ENCODE data around the gene MAGI1.
"Not testable (repeated sequence)": the region's sequence is repeated elsewhere in the genome, so short reads cannot be mapped to it uniquely, and the experiment has no call there.

Gene MAGI1

GRCh38 chr3:65557899-65558564, 480.7 kb downstream of the MAGI1 start:
- DNase-seq (ENCODE audit: low read depth in 1 of 2, low spot score in 1 of 2), result no peak
- in situ Hi-C loops (cut with HindIII; ENCODE audit: low pct_unique_long_range_greater_than_20kb, low sequenced_read_pairs), result no loop called here

DNA sequence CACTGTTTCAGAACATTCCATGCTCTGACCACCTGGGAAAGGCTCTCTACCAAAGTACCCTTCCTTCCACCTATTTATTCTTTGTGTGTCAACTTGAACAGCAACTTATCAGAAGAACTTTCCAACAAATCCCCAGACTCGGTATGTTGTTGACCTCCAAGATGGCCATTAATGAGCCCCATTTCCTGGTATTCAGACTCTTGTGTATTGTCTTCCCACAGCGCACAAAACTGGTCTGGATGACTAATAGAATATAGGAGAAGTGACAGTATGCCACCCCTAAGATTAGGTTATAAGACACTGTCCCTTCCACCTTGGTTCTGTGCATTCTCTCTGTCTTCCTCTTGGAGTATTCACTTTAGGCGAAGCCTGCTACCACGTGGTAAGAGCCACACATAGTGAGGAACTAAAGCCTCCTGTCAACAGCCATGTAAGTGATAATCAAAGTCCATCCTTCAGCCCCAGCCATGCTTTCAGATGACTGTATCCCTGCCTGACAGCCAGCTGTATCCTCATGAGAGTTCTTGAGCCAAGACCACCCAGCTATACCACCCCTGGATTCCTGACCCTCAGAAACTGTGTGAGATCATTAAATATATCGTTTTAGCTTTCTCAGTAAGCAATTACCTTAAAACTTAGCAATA, 481.7 kb downstream of the MAGI1 start:
- DNase-seq (ENCODE audit: low read depth in 1 of 2, low spot score in 1 of 2), result no peak
- TF ChIP-seq JUND (IDR thresholded peaks at IDR 0.05; ENCODE audit: low read depth), result no peak
- in situ Hi-C loops (cut with HindIII; ENCODE audit: low pct_unique_long_range_greater_than_20kb, low sequenced_read_pairs), result no loop called here

More at GRCh38 chr3:65557899-65558564, 480.7 kb downstream of the MAGI1 start:
- no peak for TF ChIP-seq JUND (IDR thresholded peaks at IDR 0.05; ENCODE audit: low read depth)

GRCh38 chr3:65552434-65552833, 486.3 kb downstream of the MAGI1 start:
- in situ Hi-C loops (cut with HindIII; ENCODE audit: low pct_unique_long_range_greater_than_20kb, low sequenced_read_pairs), result no loop called here
- no peak for DNase-seq (ENCODE audit: low read depth in 1 of 2, low spot score in 1 of 2)
- TF ChIP-seq JUND (IDR thresholded peaks at IDR 0.05; ENCODE audit: low read depth), result no peak

- DNase-seq (ENCODE audit: low read depth in 1 of 2, low spot score in 1 of 2), result no peak
- in situ Hi-C loops (cut with HindIII; ENCODE audit: low pct_unique_long_range_greater_than_20kb, low sequenced_read_pairs), result no loop called here
- no peak for TF ChIP-seq JUND (IDR thresholded peaks at IDR 0.05; ENCODE audit: low read depth)
Observed at GRCh38 chr3:65551945-65552344, 486.8 kb downstream of the MAGI1 start.

- in situ Hi-C loops (cut with HindIII; ENCODE audit: low pct_unique_long_range_greater_than_20kb, low sequenced_read_pairs), result no loop called here
- TF ChIP-seq JUND (IDR thresholded peaks at IDR 0.05; ENCODE audit: low read depth), result no peak
- no peak for DNase-seq (ENCODE audit: low read depth in 1 of 2, low spot score in 1 of 2)
Observed at GRCh38 chr3:65550137-65550536, 488.6 kb downstream of the MAGI1 start.

DNA sequence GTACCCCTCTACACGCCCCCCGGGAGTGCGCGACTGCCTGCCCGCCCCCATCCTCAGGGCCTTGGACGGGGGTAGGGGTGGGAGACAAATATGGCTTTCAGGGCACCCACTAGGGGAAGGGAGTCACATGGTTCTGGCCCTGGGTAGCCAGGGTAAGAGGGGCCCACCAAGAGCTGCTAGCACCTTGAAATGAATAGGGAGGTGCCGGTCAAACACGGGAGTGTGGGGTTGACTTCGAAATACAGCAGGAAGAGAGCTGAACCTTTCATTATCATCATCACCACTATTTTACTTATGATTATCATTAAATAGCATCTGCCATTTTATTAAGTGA, 489.1 kb downstream of the MAGI1 start:
- TF ChIP-seq JUND (IDR thresholded peaks at IDR 0.05; ENCODE audit: low read depth), result no peak
- no peak for DNase-seq (ENCODE audit: low read depth in 1 of 2, low spot score in 1 of 2)
- in situ Hi-C loops (cut with HindIII; ENCODE audit: low pct_unique_long_range_greater_than_20kb, low sequenced_read_pairs), result no loop called here

DNA sequence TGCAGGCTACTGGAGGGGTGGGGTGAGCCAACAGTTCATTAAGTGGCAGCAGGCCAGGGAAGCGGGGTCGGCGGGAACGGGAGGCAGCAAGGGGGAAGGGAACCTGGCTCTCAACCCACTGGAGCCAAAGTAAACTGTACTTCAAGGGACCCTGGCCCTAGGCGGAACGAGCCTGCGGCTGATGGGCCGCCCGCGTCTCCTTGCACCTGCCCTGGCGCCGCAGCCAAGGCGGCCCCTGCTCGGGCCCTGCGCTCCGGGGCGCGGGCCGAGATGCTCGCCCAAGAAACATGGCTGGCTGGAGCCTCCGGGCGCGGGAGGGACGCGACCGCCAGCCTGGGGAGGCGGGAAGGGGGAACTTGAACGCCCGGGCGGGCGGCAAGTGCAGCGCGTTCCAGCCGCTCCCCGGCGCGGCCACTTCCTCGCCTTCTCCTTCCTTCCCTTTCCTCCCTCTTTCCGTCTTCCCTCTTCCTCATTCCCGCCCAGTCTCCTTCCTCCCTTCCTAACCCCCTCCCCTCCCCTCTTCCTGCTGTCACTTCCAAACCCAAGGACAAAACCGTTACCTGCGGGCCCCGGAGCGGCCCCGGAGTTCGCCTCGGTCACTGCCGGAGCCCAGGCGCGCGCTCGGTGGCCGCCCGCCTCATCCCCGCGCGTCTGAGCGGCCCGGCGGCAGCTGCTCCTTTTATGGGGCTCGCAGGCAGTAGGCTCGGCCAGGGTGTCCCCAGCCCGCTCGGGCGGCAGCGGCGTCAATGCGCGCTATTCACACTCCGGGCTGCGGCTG, 489.7 kb downstream of the MAGI1 start:
- in situ Hi-C loops (cut with HindIII; ENCODE audit: low pct_unique_long_range_greater_than_20kb, low sequenced_read_pairs), result no loop called here
- TF ChIP-seq JUND (IDR thresholded peaks at IDR 0.05; ENCODE audit: low read depth), result no peak
- DNase-seq (ENCODE audit: low read depth in 1 of 2, low spot score in 1 of 2), result peak in 1 of 2 experiments; percentile 10

- no peak for DNase-seq (ENCODE audit: low read depth in 1 of 2, low spot score in 1 of 2)
- no peak for TF ChIP-seq JUND (IDR thresholded peaks at IDR 0.05; ENCODE audit: low read depth)
- in situ Hi-C loops (cut with HindIII; ENCODE audit: low pct_unique_long_range_greater_than_20kb, low sequenced_read_pairs), result no loop called here
Observed at GRCh38 chr3:65545429-65545828, 493.3 kb downstream of the MAGI1 start.

DNA sequence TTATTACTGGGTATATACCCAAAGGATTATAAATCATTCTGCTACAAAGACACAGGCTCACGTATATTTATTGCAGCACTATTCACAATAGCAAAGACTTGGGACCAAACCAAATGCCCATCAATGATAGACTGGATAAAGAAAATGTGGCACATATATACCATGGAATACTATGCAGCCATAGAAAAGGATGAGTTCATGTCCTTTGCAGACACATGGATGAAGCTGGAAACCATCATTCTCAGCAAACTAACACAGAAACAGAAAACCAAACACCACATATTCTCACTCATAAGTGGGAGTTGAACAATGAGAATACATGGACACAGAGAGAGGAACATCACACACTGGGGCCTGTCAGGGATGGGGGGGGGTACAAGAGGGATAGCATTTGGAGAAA, 495.3 kb downstream of the MAGI1 start:
- DNase-seq (ENCODE audit: low read depth in 1 of 2, low spot score in 1 of 2); in situ Hi-C loops (cut with HindIII; ENCODE audit: low pct_unique_long_range_greater_than_20kb, low sequenced_read_pairs): not testable (repeated sequence)

DNA sequence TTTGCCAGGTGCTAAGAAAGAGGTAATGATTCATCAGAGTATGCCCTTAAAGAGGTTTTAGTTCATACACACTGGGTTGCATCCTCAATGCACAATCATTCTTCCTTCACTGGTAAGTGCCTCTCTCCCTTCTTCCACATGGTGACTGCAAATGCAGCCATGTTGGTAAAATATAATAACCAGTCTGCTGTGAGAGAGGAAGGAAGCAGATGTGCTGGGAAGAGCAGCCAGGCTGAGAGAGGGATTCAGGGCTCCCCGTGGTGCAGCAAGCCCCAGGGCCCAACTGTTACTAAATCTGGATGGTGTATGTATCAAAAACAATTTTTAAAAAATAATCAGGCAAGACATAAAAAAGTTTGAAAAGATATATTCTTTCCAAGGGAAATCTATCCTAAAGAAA, 498.1 kb downstream of the MAGI1 start:
- no peak for DNase-seq (ENCODE audit: low read depth in 1 of 2, low spot score in 1 of 2)
- in situ Hi-C loops (cut with HindIII; ENCODE audit: low pct_unique_long_range_greater_than_20kb, low sequenced_read_pairs), result no loop called here
- no peak for TF ChIP-seq JUND (IDR thresholded peaks at IDR 0.05; ENCODE audit: low read depth)

DNA sequence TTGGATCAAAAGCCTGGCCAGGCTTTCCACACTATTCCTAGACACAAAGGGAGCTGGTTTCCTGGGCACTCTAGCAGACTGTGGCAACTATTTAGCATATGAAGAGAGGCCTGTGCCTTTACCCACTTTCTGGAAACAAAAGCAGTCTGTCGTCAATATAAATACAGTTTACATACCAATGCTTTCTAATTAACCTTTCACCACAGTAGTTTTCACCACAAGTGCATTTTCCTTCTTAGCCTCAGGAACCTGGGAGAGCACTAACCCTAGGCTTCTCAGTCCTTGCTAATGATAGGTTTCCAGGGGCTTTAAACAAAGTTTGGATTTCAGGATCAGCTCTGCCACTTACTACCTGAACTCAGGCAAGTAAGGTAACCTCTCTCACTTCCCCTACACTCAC, 499.1 kb downstream of the MAGI1 start:
- no peak for TF ChIP-seq JUND (IDR thresholded peaks at IDR 0.05; ENCODE audit: low read depth)
- DNase-seq (ENCODE audit: low read depth in 1 of 2, low spot score in 1 of 2), result no peak
- in situ Hi-C loops (cut with HindIII; ENCODE audit: low pct_unique_long_range_greater_than_20kb, low sequenced_read_pairs), result no loop called here

DNA sequence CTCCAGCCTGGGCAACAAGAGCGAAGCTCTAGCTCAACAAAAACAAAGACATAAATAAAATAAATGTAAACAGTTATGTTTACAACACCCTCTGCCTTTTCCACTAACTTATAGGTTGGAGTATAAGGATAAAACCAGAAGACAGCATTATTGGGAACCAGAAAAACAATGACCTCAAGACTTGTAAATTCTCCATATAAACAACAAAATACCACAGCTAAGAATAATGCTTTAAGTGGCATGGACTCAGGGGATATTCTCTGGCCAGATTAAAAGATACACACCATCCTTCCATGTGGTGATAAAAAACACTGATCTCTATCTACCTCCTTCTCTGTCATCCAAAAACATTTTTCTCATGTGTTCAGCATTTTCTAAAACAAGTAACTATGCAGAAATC, 500.6 kb downstream of the MAGI1 start:
- in situ Hi-C loops (cut with HindIII; ENCODE audit: low pct_unique_long_range_greater_than_20kb, low sequenced_read_pairs), result no loop called here
- no peak for DNase-seq (ENCODE audit: low read depth in 1 of 2, low spot score in 1 of 2)
- no peak for TF ChIP-seq JUND (IDR thresholded peaks at IDR 0.05; ENCODE audit: low read depth)

DNA sequence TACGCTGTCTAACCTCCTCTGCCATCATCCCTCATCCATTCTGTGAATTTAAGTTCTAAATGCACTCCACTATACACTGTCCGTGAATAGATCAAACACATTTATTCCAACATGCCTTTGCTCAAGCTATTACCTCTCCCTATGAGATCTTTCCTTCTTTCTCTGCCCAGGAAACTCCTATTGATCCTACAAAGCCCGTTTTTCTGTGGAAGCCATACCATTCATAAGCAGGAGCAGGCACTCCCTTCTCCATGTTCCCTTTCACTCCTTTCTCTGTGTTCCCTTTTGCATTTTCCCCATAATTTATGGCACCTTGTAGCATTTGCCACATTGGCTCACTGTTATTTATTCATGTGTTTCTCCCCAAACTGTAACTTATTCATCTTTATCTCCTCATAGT, 501.6 kb downstream of the MAGI1 start:
- no peak for DNase-seq (ENCODE audit: low read depth in 1 of 2, low spot score in 1 of 2)
- no peak for TF ChIP-seq JUND (IDR thresholded peaks at IDR 0.05; ENCODE audit: low read depth)
- in situ Hi-C loops (cut with HindIII; ENCODE audit: low pct_unique_long_range_greater_than_20kb, low sequenced_read_pairs), result no loop called here
